NCI-H446 treated with DMSO at 0.1 percent for 48 hours (cell line): ENCODE measurements around the gene PHAX.
"Not testable (repeated sequence)": the region's sequence is repeated elsewhere in the genome, so short reads cannot be mapped to it uniquely, and the experiment has no call there.

Experiments
- DNase-seq: peaks from one replicate; lab custom pipeline; 2025; lab: John Stamatoyannopoulos, UW

PHAX gene, protein sequence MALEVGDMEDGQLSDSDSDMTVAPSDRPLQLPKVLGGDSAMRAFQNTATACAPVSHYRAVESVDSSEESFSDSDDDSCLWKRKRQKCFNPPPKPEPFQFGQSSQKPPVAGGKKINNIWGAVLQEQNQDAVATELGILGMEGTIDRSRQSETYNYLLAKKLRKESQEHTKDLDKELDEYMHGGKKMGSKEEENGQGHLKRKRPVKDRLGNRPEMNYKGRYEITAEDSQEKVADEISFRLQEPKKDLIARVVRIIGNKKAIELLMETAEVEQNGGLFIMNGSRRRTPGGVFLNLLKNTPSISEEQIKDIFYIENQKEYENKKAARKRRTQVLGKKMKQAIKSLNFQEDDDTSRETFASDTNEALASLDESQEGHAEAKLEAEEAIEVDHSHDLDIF

DNA sequence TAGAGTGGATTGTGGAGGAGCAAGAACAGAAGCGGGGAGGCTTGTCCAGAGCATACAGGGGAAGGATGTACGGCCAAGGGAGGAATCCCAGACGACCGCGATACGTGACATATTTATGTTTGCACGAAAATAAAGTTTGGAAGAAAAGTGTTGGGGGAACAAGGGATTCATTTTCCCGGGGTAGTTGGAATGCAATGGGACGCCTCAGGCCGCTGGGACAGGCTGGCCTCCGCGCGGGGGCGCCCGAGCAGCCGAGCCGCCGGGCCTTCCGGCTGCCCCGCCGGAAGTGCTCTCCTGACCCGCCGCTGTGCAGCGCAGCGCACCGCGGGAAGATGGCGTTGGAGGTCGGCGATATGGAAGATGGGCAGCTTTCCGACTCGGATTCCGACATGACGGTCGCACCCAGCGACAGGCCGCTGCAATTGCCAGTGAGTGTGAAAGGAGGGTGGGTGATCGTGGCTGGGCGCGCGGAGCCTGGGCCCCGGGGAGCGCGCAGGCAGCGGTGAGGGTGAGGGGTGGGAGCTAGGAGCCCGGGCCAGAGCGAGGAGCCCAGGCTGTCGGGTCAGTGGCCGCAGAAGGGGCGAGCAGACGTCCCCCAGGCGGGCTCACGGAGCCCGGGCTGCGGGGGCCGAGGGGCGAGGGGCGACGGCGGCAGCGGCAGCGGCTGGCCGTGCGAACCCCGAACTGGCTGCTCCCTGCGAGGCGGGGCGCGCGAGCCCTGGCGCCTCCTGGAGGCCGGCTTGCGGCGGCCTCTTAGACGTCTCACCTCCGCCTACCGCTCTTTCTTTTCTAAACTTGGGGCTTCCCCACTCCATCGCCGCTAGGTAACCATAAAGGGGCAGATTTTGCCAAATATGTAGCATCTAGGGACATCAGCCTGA, at the start of gene PHAX:
Gene PHAX, plus strand, starts transcription at position 317 of the 881 bp plus-strand sequence. Its CDS starts 16 bp downstream, at position 333.
- peak; percentile 55 for DNase-seq

DNA sequence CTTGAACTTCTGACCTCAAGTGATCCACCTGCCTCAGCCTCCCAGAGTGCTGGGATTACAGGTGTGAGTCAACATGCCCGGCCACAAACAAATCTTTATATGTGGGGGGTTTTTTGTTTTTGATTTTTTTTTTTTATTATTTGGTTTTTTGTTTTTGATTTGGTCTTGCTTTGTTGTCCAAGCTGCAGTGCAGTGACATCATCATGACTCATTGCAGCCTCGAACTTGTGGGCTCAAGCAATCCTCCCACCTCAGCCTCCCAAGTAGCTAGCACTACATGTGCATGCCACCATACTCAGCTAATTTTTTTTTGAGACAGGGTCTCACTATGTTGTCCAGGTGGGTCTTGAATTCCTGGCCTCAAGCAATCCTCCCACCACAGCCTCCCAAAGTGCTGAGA, 48.1 kb upstream of the PHAX start:
- DNase-seq: no peak

DNA sequence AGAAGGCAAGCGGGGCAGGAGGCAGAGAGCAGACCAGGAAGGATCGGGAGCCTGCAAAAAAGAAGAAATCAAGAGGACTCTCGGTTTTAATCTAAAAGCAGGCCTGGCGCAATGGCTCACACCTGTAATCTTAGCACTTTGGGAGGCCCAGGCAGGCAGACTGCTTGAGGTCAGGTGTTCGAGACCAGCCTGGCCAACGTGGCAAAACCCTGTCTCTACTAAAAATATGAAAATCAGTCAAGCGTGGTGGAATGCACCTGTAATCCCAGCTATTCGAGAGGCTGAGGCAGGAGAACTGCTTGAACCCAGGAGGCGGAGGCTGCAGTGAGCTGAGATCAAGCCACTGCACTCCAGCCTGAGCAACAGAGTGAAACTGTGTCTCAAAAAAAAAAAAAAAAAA, 45.6 kb upstream of the PHAX start:
- DNase-seq: not testable (repeated sequence)

- no peak for DNase-seq
Measured at GRCh38 chr5:126561908-126562307, 38.8 kb upstream of the PHAX start.

DNA sequence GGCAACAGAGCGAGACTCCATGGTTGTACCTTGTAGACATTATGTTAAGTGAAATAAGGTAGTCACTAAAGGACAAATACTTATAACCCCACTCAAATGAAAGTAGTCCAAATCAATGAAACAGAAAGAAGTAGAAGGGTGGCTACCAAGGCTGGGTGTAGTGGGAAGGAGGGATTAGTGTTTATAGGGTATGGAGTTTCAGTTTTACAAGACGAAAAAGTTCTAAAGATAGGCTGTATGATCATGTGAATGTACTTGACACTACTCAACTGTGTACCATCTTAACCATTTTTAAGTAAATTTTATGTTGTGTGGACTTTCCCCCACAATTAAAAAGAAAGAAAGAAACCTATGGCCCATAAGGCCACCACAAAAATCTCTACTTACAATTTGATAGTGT, 37.9 kb upstream of the PHAX start:
- no peak for DNase-seq

GRCh38 chr5:126568206-126568755, 32.5 kb upstream of the PHAX start:
- DNase-seq: no peak

- no peak for DNase-seq
Measured at GRCh38 chr5:126575644-126576043, 25.1 kb upstream of the PHAX start.

DNA sequence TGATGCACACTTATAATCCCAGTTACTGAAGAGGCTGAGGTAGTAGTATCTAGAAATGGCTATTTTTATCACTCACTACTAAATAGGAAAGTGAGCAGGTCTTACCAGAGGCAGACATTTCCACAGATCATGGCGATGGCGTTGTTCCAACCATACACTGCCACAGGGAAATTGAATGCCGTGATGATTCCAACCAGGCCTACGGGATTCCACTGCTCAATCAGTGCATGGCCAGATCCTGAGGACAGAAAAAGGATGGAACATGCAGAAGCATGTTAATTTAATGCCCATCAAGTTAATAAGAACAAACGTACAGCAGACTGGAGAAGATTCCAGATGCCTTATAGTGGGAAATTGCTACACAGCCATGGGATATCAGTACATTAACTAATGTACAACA, 23.8 kb upstream of the PHAX start:
- no peak for DNase-seq

DNA sequence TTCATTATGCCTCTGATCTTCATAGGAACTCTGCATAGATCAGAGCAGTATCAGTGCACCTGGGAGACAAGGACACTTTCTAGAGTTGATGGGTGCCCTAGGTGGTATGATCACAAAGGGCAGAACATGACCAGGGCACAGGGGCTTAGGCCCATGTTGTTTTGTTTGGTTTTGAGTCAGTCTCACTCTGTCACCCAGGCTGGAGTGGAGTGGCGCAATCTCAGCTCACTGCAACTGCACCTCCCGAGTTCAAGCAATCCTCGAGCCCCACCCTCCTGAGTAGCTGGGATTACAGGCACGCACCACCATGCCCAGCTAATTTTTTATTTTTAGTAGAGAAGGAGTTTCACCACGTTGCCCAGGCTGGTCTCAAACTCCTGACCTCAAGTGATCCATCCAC, 23.3 kb upstream of the PHAX start:
- DNase-seq: no peak

GRCh38 chr5:126579716-126580115, 21.0 kb upstream of the PHAX start:
- no peak for DNase-seq

GRCh38 chr5:126583761-126584160, 17.0 kb upstream of the PHAX start:
- DNase-seq: no peak

GRCh38 chr5:126587551-126588390, 13.0 kb upstream of the PHAX start:
- no peak for DNase-seq

DNA sequence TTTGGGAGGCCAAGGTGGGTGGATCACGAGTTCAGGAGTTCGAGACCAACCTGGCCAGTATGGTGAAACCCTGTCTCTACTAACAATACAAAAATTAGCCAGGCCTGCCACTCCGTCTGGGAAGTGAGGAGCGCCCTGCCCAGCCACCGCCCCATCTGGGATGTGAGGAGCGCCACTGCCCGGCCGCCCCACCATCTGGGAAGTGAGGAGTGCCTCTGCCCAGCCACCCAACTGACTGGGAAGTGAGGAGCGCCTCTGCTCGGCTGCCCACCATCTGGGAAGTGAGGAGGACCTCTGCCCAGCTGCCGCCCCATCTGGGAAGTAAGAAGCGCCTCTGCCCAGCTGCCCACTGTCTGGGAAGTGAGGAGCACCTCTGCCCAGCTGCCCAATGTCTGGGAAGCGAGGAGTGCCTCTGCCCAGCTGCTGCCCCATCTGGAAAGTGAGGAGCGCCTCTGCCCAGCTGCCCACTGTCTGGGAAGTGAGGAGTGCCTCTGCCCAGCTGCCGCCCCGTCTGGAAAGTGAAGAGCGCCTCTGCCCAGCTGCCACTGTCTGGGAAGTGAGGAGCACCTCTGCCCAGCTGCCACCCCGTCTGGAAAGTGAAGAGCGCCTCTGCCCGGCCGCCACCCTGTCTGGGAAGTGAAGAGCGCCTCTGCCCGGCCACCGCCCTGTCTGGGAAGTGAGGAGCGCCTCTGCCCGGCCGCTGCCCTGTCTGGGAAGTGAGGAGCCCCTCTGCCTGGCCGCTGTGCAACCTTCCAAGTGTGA, 11.0 kb upstream of the PHAX start:
- no peak for DNase-seq

DNA sequence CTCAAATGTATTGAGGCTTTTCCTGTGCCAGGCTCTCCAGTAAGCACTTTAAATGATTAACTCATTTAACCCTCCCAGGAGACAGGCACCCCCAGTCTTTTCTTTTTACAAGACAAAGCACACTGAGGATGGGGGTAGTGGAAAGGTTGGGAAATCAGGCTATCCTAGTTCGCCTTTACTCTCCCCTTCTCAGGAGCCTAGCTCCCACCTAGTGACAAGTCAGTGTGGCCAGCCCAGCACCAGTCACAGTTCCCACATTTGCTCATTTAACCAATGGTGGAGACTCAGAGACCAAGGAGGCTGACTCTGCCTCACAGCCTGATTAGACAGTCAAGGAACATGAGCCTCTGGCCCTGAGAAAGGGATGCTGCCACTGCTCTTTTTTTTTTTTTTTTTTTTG, 9.2 kb upstream of the PHAX start:
- DNase-seq: no peak

DNA sequence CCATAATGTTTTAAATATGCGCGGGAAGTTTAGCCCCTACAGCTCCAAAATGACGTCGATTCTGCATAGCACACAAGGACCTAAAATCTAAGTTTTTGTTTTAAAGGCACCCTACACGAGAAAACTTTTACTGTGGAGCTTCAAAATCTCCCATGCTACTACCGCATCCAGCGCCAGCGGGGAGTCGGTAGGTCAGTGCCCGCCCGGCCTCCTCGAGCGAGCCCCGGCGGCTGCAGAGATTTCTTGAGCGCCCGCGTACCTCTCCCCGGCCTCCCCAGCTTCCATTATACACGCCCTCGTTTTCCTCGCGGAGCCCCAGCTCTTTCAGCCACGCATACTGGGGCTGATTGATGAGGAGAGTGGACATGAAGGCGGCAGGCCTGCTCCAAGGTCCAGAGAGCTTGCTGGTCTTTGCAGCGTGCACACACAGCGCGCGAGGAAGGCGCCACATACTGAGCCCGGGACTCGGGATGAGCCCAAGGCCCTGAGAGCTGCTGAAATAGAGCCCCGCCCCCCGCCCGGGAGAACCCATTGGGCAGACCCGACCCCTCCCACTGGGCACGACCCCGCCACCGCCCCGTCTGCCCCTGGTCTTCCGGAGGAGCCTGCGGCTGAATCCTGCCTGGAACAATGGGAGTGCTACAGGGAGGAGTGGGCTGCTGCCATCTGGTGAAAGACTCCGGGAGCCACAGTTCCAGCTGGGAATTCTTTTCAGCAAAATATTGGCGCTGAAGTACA, 5.8 kb upstream of the PHAX start, which contains the start of gene ALDH7A1:
Gene ALDH7A1, minus strand, starts transcription at position 472 of the 738 bp plus-strand sequence. Its CDS starts 21 bp downstream, at position 451.
- peak; percentile 75 for DNase-seq

- no peak for DNase-seq
Measured at GRCh38 chr5:126595486-126596083, 5.2 kb upstream of the PHAX start.

GRCh38 chr5:126597156-126597555, 3.6 kb upstream of the PHAX start:
- no peak for DNase-seq

- no peak for DNase-seq
Measured at GRCh38 chr5:126599499-126599898, 1.2 kb upstream of the PHAX start.

DNA sequence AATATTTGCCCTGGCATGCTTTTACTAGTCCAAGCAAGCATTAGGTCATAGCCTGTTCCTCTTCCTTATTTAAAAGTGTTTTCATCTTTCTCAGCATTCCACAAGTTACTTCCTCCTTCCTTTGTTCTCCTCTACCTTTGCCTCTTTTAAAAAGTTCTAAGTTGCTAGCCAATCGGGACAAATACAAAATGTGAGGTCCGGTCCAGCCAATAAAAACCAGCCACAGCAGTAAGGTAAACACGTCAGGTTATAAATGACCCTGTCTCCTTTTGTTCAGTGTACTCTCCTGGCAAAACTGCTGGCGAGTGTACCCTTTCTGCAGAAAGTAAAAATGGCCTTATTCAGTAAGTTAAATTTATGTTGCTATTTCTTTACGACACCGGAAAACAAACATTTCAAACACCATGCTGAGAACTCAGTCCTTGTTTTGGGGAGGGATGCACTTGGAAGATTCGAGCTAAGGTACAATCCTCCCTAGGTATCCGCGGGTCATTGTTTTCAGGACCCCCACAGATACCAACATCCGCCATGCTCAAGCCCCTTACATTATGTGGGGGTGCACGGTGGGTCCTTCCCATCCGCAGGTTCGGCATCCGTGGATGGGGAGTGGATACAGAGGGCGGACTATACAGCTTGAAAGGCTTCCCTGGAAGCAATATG, 646 bp upstream of the PHAX start:
- DNase-seq: not testable (repeated sequence)
